Measurements from ENCODE around the gene L3MBTL4. TPM values are rescaled to one million over a fixed set of nuclear protein-coding genes. Genes with fewer than 3 reads are reported as not detected.

The L3MBTL4 gene
- polyA plus RNA-seq, 1 donor = 1.4 TPM

DNA sequence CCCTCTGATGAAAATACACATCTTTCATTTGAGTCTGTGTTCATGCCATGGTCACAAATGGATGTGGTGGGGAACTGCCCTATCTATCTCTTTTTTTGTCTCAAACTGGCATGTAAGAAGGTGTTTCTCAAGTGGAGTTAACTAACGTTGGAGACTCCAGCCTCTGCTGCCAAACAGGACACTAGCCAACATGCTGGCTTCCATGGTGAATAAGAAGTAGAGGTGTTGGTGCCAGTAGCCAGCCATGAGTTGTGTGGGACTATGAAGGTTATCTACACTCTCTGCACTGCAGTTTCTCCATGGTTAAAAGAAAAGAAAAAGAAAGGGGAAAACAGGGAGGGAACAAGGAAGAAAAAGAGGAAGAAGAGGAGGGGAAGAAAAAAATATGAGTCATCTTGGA, 370.4 kb downstream of the L3MBTL4 start:
- DNase-seq (ENCODE audit: low read depth) = no peak

GRCh38 chr18:6039055-6039454, 375.7 kb downstream of the L3MBTL4 start:
- DNase-seq (ENCODE audit: low read depth) = no peak

DNA sequence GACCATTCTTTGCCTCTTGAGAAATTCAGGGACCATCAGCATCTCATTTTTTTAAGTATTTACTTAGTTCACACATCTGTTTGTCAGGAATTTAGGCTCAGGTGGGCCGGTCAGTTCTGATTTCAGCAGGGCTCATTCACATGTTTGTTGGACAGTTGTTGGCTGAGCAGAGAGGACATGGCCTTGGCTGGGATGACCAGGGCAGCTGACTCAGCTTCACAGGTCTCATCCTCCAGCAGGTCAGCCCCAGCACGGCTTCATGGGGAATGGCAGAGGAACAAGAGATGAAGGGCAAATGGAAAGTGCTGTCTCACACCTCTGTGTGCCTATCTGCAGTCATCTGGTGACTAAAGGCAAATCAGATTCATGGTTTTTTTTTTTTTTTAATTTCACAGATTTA, 383.3 kb downstream of the L3MBTL4 start:
- no peak for DNase-seq (ENCODE audit: low read depth)

DNA sequence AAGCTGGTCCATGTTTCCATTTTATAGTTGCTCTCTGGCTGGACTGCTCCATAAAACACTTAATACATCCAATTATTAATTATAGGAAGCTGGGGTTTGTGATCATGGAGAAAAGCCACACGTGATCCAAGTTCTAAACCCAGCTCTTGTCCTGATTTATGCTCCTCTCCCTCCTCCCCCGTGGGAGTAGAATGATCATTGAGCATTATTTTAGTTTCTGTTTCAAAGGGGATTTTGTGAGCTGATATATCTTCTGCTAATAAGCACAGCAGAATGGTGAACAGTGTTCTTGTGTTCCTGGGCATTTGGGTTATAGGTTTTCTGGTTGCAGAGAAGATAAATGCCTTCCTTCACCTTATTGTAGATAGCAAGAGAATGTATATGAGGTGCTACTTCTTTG, 383.7 kb downstream of the L3MBTL4 start:
- DNase-seq (ENCODE audit: low read depth) = no peak

GRCh38 chr18:6024745-6025248, 389.9 kb downstream of the L3MBTL4 start:
- no peak for DNase-seq (ENCODE audit: low read depth)

DNA sequence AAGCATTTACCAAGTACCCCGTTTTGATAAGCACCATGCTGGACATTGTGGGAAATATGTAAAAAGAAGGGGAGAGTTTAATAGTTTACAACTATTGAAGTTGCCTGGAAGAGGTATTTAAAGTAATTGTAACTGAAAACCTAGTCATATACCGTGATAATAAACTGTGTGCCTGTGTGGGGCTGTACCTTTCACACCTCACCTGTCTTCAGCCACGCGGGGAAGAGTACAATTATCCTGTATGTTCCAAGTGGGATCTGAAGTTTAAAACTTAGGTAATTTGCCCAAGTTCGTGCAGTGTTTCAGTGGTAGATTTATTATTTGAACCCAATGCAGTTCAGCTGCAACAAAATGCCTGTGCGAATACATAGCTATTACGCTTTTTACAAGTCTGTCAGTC, 391.2 kb downstream of the L3MBTL4 start:
- DNase-seq (ENCODE audit: low read depth) = no peak

DNA sequence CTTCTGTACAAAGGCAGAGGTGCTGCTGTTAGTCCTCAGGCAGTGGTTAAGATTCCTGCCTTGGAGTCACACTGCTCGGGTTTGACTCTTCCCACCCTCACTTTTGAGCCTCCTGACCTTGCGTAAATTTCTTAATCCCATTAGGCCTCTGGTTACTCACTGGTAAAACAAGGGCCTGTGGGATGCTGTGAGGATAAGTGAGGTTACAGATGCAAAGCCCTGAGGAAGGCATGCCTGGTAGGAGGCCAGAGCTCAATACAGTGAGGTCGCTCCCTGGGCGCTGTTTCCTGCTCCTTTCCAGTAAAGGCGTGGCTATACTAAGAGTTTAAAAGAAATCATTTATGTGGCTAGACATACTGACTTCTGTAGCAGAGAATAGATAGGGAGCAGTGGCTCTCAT, 391.9 kb downstream of the L3MBTL4 start:
- DNase-seq (ENCODE audit: low read depth) = no peak

- DNase-seq (ENCODE audit: low read depth) = no peak
These were observed 392.7 kb downstream of the L3MBTL4 start for GRCh38 chr18:6022074-6022444.

- no peak for DNase-seq (ENCODE audit: low read depth)
These were observed 393.2 kb downstream of the L3MBTL4 start for GRCh38 chr18:6021306-6022073.

DNA sequence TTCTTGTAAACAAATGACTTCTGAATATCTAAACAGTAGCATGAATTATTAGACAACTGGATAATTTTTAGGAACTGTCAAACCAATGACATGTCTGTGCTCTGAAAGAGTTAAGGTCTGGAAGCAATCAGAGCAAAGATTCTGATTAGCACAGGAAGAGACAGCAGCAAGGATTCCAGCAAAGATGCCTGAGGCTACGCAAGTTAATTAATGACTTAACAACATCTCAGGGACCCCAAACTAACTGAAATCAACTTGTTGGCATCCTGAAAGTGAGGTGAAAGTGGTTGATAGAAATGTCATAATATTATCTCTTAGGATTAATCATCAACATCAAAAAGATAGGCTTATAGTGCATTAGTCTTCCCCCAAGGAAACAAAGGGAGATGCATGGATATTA, 396.0 kb downstream of the L3MBTL4 start:
- no peak for DNase-seq (ENCODE audit: low read depth)

DNA sequence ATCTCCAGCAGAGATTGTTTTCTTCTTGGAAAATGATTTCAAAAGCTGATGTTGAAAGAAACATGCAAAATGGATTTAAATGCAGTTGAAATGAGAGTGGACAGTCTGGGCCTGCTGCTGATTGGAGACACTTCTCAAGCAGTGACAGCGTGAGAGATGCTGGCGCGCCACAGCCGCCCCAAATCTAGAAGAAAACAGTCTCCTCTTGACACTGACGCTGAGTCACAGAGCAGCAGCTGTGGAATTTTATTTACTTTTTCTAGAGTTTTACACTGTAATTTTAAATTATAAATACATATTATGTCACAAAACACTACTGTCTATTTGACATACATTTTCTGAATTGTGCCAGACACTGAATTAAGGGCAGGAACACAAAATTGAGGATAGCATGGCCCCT, 397.5 kb downstream of the L3MBTL4 start:
- no peak for DNase-seq (ENCODE audit: low read depth)

GRCh38 chr18:6015364-6015763, 399.3 kb downstream of the L3MBTL4 start:
- no peak for DNase-seq (ENCODE audit: low read depth)

GRCh38 chr18:6013171-6013810, 401.4 kb downstream of the L3MBTL4 start:
- no peak for DNase-seq (ENCODE audit: low read depth)

DNA sequence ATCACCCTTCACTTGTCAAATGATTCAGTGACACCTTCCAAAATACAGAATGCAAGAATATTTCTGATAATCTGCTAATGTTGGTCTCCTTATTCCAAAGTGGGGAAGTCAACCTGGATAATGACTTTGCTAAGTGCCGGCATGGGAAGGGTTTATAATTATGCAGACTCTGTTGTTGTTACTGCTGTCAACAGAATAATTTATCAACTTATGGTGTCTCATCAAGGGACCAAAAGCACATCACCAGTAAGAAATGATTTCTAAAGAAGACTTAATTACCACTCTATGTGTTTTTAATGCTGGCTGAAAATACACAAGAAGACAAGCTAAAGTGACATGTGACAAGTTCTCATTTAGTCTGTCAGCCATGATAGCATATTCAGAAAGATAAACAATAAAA, 403.8 kb downstream of the L3MBTL4 start:
- no peak for DNase-seq (ENCODE audit: low read depth)

DNA sequence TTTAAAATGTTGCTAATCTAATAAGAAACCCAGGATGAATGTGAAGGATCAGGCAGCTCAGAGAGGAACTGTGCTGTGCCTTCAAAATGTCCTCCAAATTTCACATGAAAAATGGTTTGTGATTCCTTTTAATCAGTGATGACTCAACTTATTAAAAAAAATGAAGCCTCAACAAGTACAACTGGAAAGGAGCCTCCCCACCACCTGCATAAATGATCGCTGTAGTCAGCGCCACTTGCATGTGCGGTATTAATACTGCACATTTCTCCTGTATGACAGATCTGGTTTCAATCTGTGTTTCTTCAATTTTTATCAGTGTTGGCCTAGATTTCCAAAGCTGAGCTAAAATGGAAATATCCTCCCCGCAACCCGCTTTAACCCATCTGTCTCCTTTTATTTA, 404.4 kb downstream of the L3MBTL4 start:
- DNase-seq (ENCODE audit: low read depth) = no peak

GRCh38 chr18:6009756-6010155, 405.0 kb downstream of the L3MBTL4 start:
- no peak for DNase-seq (ENCODE audit: low read depth)

- no peak for DNase-seq (ENCODE audit: low read depth)
These were observed 410.0 kb downstream of the L3MBTL4 start for GRCh38 chr18:6004683-6005082.

DNA sequence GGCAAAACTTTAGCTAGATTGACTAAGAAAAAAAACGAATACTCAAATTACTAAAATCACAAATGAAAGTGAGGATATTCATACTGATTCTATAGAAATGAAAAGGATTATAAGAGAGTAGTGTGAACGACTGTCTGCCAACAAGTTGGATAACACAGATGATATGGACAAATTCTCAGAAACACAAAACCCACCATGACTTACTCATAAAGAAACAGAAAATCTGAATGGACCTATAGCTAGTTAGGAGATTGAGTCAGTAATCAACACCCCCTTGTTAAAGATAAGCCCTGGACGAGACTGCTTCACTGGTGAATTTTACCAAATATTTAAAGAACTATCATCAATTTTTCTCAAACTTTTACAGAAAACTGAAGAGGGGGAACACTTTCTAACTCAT, 410.6 kb downstream of the L3MBTL4 start:
- no peak for DNase-seq (ENCODE audit: low read depth)

DNA sequence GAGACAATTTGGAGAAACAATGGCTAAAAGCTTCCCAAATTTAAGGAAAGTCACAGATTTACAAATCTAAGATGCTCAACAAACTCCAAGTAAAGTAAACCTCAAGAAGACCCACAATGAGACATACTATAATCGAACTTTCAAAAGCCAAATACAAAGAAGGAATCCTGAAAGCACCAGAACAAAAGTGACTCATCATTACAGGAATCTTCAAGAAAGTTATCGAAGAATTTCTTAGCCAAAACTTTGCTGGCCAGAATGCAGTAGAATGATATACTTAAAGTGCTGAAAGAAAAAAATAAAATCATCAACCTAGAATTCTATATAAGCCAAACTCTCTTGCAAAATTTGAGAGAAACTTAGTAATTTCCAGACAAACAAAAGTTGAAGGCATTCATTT, 412.8 kb downstream of the L3MBTL4 start:
- DNase-seq (ENCODE audit: low read depth) = no peak

- no peak for DNase-seq (ENCODE audit: low read depth)
These were observed 415.8 kb downstream of the L3MBTL4 start for GRCh38 chr18:5998907-5999306.

DNA sequence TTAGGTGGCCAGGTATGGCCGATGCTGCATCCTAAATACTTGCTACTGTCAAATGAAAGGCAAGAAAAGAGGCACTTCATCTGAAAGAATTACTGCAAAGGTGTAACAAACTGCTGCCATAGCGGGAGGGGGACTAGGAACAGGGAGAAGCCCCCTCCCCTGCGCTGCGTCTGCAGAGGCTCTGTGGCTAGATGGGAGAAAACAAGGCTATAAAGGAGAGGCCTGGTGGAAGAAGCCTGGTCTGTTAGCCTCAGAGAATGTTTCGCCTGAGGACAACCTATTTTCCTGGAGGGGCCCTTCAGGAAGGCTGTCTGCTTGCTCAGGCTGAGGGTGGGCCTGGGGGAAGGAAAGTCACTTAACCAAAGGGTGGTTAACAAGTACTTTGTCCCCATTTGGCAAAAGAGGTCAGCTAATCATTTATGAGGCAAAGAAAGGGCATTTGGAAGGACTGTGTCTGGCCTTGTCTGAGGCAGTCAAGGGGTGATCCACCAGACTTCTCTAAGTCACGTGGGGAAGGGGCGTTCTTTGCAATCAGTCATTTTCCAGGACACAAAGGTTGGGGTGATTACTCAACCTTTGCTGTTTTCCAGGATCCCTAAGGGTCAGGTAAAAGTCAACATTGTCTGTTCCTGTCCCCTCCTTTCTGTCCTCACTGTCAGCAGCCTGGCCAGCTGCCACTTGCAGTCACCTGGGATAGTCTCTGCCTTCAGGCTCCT, 416.4 kb downstream of the L3MBTL4 start:
- no peak for DNase-seq (ENCODE audit: low read depth)

- no peak for DNase-seq (ENCODE audit: low read depth)
These were observed 417.4 kb downstream of the L3MBTL4 start for GRCh38 chr18:5997361-5997760.

DNA sequence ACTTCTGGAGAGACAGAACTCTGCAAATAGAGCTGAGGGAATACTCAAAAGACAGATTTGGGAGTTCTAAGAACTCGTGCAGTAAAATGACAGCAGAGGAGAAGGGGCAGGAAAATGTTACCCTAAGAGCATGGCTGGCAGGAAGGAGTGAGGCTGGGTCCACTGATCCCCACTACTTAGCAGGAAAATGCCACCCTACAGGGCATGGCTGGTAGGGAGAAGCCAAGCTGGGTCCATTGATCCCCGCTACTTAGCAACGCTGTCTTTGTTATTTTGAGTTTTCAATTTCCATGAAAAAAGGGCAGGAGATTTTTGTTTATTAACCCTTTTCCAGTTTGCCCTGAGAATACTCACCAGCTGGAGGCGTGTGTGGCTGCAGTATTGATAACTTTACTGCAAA, 419.1 kb downstream of the L3MBTL4 start:
- no peak for DNase-seq (ENCODE audit: low read depth)

All from forelimb muscle (tissue), 1 donor.